GM23248 (cell line): ENCODE measurements around the gene MAPK10. TPM values are rescaled to one million over a fixed set of nuclear protein-coding genes. Genes with fewer than 3 reads are reported as not detected.

Experiments
- DNase-seq: peaks from one replicate; pipeline ENCODE4 v3.0.0-alpha.2; 2015
- H2AFZ ChIP-seq: fragments of 200-600 bp; sonication (generic); 2 replicates; pipeline ENCODE4 v1.6.1; 2016; ENCODE audit warnings: antibody characterized with exemption
- H3F3A ChIP-seq: fragments of 200-600 bp; sonication (generic); 2 replicates; pipeline ENCODE4 v1.6.1; 2016; ENCODE audit warnings: mild to moderate bottlenecking, antibody characterized with exemption, mixed run types; ENCODE audit not compliant: insufficient read depth
- H3K27ac ChIP-seq: fragments of 200-600 bp; sonication (generic); 2 replicates; pipeline ENCODE4 v1.5.1; 2016; ENCODE audit warnings: mild to moderate bottlenecking
- H3K27me3 ChIP-seq: fragments of 200-600 bp; sonication (generic); replicated peaks from 2 replicates; pipeline ENCODE4 v1.6.1; 2016; ENCODE audit warnings: mild to moderate bottlenecking; ENCODE audit not compliant: insufficient read depth
- H3K36me3 ChIP-seq: fragments of 200-600 bp; sonication (generic); 2 replicates; pipeline ENCODE4 v1.6.1; 2016; ENCODE audit warnings: low read depth, mild to moderate bottlenecking
- H3K4me1 ChIP-seq: fragments of 200-600 bp; sonication (generic); 2 replicates; pipeline ENCODE4 v1.6.1; 2016; ENCODE audit warnings: mild to moderate bottlenecking; ENCODE audit not compliant: insufficient read depth
- H3K4me2 ChIP-seq: fragments of 200-600 bp; sonication (generic); one replicate; pipeline ENCODE4 v1.6.1; 2016; ENCODE audit warnings: mild to moderate bottlenecking; ENCODE audit not compliant: unreplicated experiment
- H3K4me3 ChIP-seq: fragments of 200-600 bp; sonication (generic); 2 replicates; pipeline ENCODE4 v1.5.1; 2016; ENCODE audit warnings: mild to moderate bottlenecking
- H3K79me2 ChIP-seq: fragments of 200-600 bp; sonication (generic); 2 replicates; pipeline ENCODE4 v1.6.1; 2016; ENCODE audit warnings: mild to moderate bottlenecking; ENCODE audit not compliant: insufficient read depth
- H3K9ac ChIP-seq: fragments of 200-600 bp; sonication (generic); 2 replicates; pipeline ENCODE4 v1.6.1; 2016; ENCODE audit warnings: mild to moderate bottlenecking
- H3K9me2 ChIP-seq: fragments of 200-600 bp; sonication (generic); 2 replicates; pipeline ENCODE4 v1.6.1; 2016; ENCODE audit warnings: mixed run types, mild to moderate bottlenecking, moderate library complexity; ENCODE audit not compliant: insufficient read depth
- H3K9me3 ChIP-seq: fragments of 200-600 bp; sonication (generic); one replicate; pipeline ENCODE4 v1.6.1; 2017; ENCODE audit warnings: low read depth
- H4K20me1 ChIP-seq: fragments of 200-600 bp; sonication (generic); 2 replicates; pipeline ENCODE4 v1.6.0; 2016; ENCODE audit not compliant: insufficient read depth
- EZH2 ChIP-seq: fragments of 200-600 bp; sonication (generic); IDR thresholded peaks from 2 replicates; pipeline ENCODE4 v1.6.1; 2018; ENCODE audit warnings: antibody characterized with exemption, mild to moderate bottlenecking; ENCODE audit not compliant: insufficient read depth, poor library complexity, severe bottlenecking
- EZH2phosphoT487 ChIP-seq: fragments of 200-600 bp; sonication (generic); IDR thresholded peaks from 2 replicates; pipeline ENCODE4 v1.6.1; 2018; ENCODE audit warnings: antibody characterized with exemption, moderate library complexity, mild to moderate bottlenecking, low read depth; ENCODE audit not compliant: insufficient read depth
- WGBS, 2 experiments: methylation state at CpG; one replicate each; pipeline ENCODE4 v1.1.6; 2015 to 2017; ENCODE audit warnings: low lambda C conversion rate in 2 of 2, low coverage in 1 of 2; ENCODE audit errors: missing lambda C conversion rate in 2 of 2; 5-methylcytosine and 5-hydroxymethylcytosine counted together
- in situ Hi-C: fragments of 300-500 bp; cut with MboI; formaldehyde crosslinking; loops from 2 replicates; pipeline ENCODE4 v1.15.0; 2020
- polyA plus RNA-seq: library from polyadenylated mRNA; unstranded; fragments of >200 nt; fragmentation: Nextera tagmentation; extraction: Ambion mirVana; gene quantifications from 2 replicates; pipeline ENCODE4 v1.2.1, GENCODE V29; 2016
- total RNA-seq: library from RNA; depleted of rRNA; stranded (reverse); fragments of >200 nt; shearing (Covaris generic); gene quantifications from 2 replicates; pipeline ENCODE4 v1.2.3, GENCODE V29; 2014

Gene MAPK10
- total and polyA plus RNA-seq, 2 experiments from 2014 or later, result 0.73 to 1.3 TPM

DNA sequence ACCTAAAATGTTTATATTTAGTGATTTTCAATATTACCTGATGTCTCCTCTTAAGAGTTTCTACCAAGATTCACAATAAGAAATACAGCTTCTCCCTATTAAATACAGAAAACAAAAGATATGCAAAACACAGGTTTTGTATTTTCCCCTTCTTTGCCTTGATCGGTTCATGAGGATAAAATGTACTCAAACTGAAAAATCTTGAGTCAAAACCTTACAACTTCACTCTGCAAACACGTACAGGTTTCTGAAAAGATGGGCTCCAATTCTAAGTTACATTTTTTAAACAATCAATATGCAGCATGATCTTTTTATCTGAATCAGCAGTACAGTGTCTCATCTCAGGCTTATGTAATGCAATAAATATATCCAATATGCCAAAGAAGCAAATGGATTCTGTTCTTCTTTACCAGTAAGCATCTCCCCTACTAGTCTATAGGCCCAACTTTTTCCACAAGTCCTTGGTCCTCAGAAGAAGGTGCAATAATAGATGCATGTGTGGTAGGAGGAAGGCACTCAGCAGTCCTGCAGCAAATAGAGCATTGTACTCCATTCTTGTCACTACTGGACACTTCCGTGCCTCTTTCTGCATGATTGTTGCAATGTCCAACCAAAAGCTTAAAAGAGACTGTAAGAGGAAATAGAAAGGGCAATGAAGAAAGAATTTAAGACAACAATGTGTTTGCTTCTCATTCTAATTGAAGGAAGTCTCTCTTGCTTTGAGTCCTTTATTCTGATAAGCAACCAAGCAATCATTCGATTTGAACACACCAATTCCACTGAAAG is 3.2 kb downstream of the MAPK10 start:
- Histone ChIP-seq H3K4me1 (no peaks in the 10 kb centered on the region), H3K9ac (no peak overlapping the region), H2AFZ (no peak overlapping the region), H3K9me3 (no peaks in the 10 kb centered on the region), H3K9me2 (no peaks in the 10 kb centered on the region), H3K79me2 (no peaks in the 10 kb centered on the region), H3K27me3 (no peaks in the 10 kb centered on the region), H3F3A (no peaks in the 10 kb centered on the region), H4K20me1 (no peaks in the 10 kb centered on the region), H3K36me3 (no peaks in the 10 kb centered on the region), H3K4me2 (no peak overlapping the region), H3K4me3 (no peak overlapping the region), H3K27ac (no peak overlapping the region)
- TF ChIP-seq EZH2phosphoT487, result no peak
- no peak for TF ChIP-seq EZH2
- WGBS, 2 experiments, result 89% methylated on average over 4 of the region's 4 CpGs
- in situ Hi-C loops, result no loop called here
- DNase-seq, result no peak

DNA sequence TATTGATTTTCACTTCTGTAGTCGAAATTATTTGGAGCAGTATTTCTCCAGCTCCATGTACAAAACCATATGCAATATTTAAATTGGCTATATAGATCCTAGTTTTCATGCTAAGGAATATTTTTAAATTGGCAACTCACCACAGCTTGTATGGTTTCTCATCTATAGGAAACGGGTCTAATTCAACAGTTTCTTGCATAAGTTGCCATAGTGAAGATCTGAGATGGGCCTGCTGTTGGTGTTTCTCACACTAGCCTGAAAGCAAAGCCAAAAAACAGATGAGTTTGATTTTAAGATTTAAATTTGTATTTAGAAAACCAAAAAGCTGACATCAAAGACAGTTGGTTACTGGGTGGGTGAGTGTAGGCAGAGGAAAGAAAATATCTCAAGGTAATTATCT is 5.5 kb downstream of the MAPK10 start:
- in situ Hi-C loops, result no loop called here
- no peaks in the 10 kb centered on the region for H3K4me1 ChIP-seq
- TF ChIP-seq EZH2phosphoT487 (no peak), EZH2 (no peak)
- H3K9me2 ChIP-seq, result no peaks in the 10 kb centered on the region
- H3K9ac ChIP-seq, result no peak overlapping the region
- H3K27me3 ChIP-seq, result no peaks in the 10 kb centered on the region
- no peak overlapping the region for H3K4me2 ChIP-seq
- no peak overlapping the region for H3K27ac ChIP-seq
- WGBS, 2 experiments, result 79 to 84% methylated on average over 2 of the region's 2 CpGs
- H3K9me3 ChIP-seq, result no peaks in the 10 kb centered on the region
- no peak for DNase-seq
- no peak overlapping the region for H3K4me3 ChIP-seq
- H3K36me3 ChIP-seq, result no peaks in the 10 kb centered on the region
- no peak overlapping the region for H2AFZ ChIP-seq
- no peaks in the 10 kb centered on the region for H4K20me1 ChIP-seq
- no peaks in the 10 kb centered on the region for H3F3A ChIP-seq
- H3K79me2 ChIP-seq, result no peaks in the 10 kb centered on the region

DNA sequence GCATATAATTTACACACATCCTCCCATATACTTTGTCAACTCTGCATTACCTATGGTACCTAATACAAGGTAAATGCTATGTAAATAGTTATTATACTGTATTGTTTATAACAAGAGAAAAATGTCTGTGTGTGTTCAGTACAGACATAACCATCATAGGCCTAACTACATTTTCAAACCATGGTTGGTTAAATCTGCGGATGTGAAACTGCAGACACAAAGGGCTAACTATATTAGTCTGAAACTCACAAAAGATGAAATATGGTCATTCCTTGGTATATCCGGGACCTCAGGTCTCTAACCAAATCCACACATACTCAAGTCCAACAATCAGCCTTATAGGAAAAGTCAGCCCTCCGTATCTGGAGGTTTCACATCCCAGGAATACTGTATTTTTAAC is 13.5 kb downstream of the MAPK10 start:
- Histone ChIP-seq H3K4me2 (no peak overlapping the region), H2AFZ (no peak overlapping the region), H3K9me3 (no peaks in the 10 kb centered on the region), H3K4me1 (no peaks in the 10 kb centered on the region), H3K9me2 (no peaks in the 10 kb centered on the region), H3K79me2 (no peaks in the 10 kb centered on the region), H3K4me3 (no peak overlapping the region), H3K27ac (no peak overlapping the region), H3F3A (no peaks in the 10 kb centered on the region), H3K27me3 (no peaks in the 10 kb centered on the region), H3K36me3 (no peaks in the 10 kb centered on the region), H4K20me1 (no peaks in the 10 kb centered on the region), H3K9ac (no peak overlapping the region)
- no peak for DNase-seq
- TF ChIP-seq EZH2 (no peak), EZH2phosphoT487 (no peak)
- 88 to 95% methylated on average over 3 of the region's 3 CpGs for WGBS, 2 experiments
- in situ Hi-C loops, result no loop called here

DNA sequence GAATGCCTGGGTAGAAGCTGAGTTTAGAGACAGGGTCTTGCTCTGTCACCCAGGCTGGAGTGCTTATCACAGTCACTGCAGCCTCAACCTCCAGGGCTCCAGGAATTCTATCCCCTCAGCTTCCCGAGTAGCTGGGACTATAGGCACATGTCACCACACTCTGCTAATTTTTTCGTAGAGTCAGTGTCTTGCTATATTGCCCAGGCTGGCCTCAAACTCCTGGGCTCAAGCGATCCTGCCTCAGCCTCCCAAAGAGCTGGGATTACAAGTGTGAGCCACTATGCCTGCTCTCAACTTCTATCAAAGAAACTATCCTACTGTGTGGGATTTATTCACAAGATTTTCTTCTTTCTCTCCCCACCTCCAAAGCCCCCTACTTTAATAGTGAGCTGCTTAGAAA is 15.7 kb downstream of the MAPK10 start:
- Histone ChIP-seq H3K79me2 (no peaks in the 10 kb centered on the region), H3K9ac (no peak overlapping the region), H3K4me3 (no peak overlapping the region), H3K27ac (no peak overlapping the region), H3F3A (peaks cover 5% of the 10 kb centered on the region; the same call in 1 of the 2 replicates), H3K9me2 (no peaks in the 10 kb centered on the region), H3K27me3 (no peaks in the 10 kb centered on the region), H4K20me1 (no peaks in the 10 kb centered on the region), H3K4me2 (no peak overlapping the region), H3K36me3 (no peaks in the 10 kb centered on the region), H3K4me1 (peaks cover 8% of the 10 kb centered on the region), H3K9me3 (no peaks in the 10 kb centered on the region), H2AFZ (no peak overlapping the region)
- 80 to 94% methylated on average over 3 of the region's 3 CpGs for WGBS, 2 experiments
- in situ Hi-C loops, result no loop called here
- TF ChIP-seq EZH2phosphoT487 (no peak), EZH2 (no peak)
- no peak for DNase-seq

DNA sequence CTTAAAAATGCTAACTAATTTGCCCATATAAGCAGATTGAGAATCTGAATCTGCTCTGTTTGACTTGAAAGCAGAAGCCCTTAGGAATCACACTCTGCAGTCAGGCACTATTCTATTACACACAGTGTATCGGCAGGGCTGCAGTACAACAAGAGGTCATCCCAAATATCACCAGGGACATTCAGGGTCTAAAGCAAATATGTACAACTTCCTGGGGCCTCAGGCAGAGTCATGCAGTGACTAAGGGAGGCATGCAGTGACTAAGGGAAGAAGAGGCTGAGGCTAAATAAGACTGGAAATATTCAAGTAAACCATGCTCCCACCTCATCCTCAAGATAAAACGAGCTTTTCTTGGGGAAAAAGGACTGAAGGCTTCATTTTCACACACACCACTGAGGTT is 20.9 kb downstream of the MAPK10 start:
- Histone ChIP-seq H3K9me2 (no peaks in the 10 kb centered on the region), H3K4me2 (peak overlapping the region; percentile 39), H3F3A (peaks cover 25% of the 10 kb centered on the region), H3K27ac (peak overlapping the region; percentile 58), H3K27me3 (no peaks in the 10 kb centered on the region), H3K4me3 (no peak overlapping the region), H3K4me1 (peaks cover 27% of the 10 kb centered on the region), H3K36me3 (no peaks in the 10 kb centered on the region), H2AFZ (peak overlapping the region; percentile 59; the same call in 1 of the 2 replicates), H3K9ac (no peak overlapping the region), H3K9me3 (no peaks in the 10 kb centered on the region), H3K79me2 (no peaks in the 10 kb centered on the region), H4K20me1 (no peaks in the 10 kb centered on the region)
- WGBS, 2 experiments, result 0% methylated on average over 2 of the region's 2 CpGs
- in situ Hi-C loops, result no loop called here
- DNase-seq, result peak; percentile 95
- no peak for TF ChIP-seq EZH2phosphoT487
- no peak for TF ChIP-seq EZH2
